IMR-90 (cell line): ENCODE results near the gene SPATA46. TPM values are rescaled to one million over a fixed set of nuclear protein-coding genes. Genes with fewer than 3 reads are reported as not detected.

ENCODE experiments used
- ATAC-seq: fragments of 200-7000 bp; cut with Tn5 transposase; 2 replicates; pipeline ENCODE4 v1.9.1; 2020; ENCODE audit warnings: low read depth, mild to moderate bottlenecking, moderate library complexity
- BruUV-seq: library from RNA; stranded (reverse); fragments of 400-500 nt; replicated peaks from 2 replicates; lab custom pipeline; 2021; lab: Mats Ljungman, UMichigan
- CTCF ChIA-PET: fragments of 300-600 bp; formaldehyde crosslinking; extraction: SDS; loops from one replicate; lab custom pipeline; 2021; ENCODE audit warnings: antibody characterized with exemption; lab: Yijun Ruan, JAX
- POLR2A ChIA-PET: fragments of 300-600 bp; sonication (Branson Sonifier 250); formaldehyde crosslinking; loops from one replicate; lab custom pipeline; 2022; ENCODE audit warnings: antibody characterized with exemption; ENCODE audit not compliant: unreplicated experiment; lab: Charles Lee
- DNase-seq: peaks from one replicate; pipeline ENCODE4 v3.0.0; 2013
- H2AFZ ChIP-seq: replicated peaks from 2 replicates; pipeline ENCODE3; 2013; ENCODE audit warnings: low read length, mild to moderate bottlenecking; ENCODE audit not compliant: poor library complexity
- H2AK5ac ChIP-seq: 2 replicates; pipeline ENCODE4 v1.6.1; 2013; ENCODE audit warnings: low read depth, low read length, inconsistent platforms
- H2AK9ac ChIP-seq: replicated peaks from 2 replicates; pipeline ENCODE3; 2013; ENCODE audit warnings: mild to moderate bottlenecking, low read depth, low read length, moderate library complexity; ENCODE audit not compliant: poor library complexity
- H2BK120ac ChIP-seq: 2 replicates; pipeline ENCODE4 v1.6.1; 2013; ENCODE audit warnings: low read depth, low read length, inconsistent platforms
- H2BK15ac ChIP-seq: 3 replicates; pipeline ENCODE4 v1.6.1; 2013; ENCODE audit warnings: low read depth, low read length, inconsistent platforms
- H2BK20ac ChIP-seq: 2 replicates; pipeline ENCODE4 v1.6.1; 2013; ENCODE audit warnings: low read depth, mild to moderate bottlenecking, inconsistent platforms, low read length, moderate library complexity
- H2BK5ac ChIP-seq: 2 replicates; pipeline ENCODE4 v1.6.1; 2013; ENCODE audit warnings: mild to moderate bottlenecking, low read depth, low read length, inconsistent platforms; ENCODE audit not compliant: poor library complexity, severe bottlenecking
- H3K14ac ChIP-seq: replicated peaks from 2 replicates; pipeline ENCODE4 v1.6.1; 2013; ENCODE audit warnings: low read depth, low read length, inconsistent platforms
- H3K18ac ChIP-seq: 2 replicates; pipeline ENCODE4 v1.6.1; 2013; ENCODE audit warnings: low read depth, low read length, control low read depth
- H3K23ac ChIP-seq: 2 replicates; pipeline ENCODE4 v1.6.1; 2013; ENCODE audit warnings: low read depth, low read length, inconsistent platforms
- H3K27ac ChIP-seq: 2 replicates; pipeline ENCODE4 v1.5.1; 2013; ENCODE audit warnings: mild to moderate bottlenecking, control low read depth, low read length; ENCODE audit not compliant: insufficient read depth
- H3K27me3 ChIP-seq: 2 replicates; pipeline ENCODE4 v1.6.1; 2013; ENCODE audit warnings: low read length; ENCODE audit not compliant: control insufficient read depth, insufficient read depth
- H3K36me3 ChIP-seq: 2 replicates; pipeline ENCODE4 v1.6.1; 2013; ENCODE audit warnings: low read length, mixed read lengths; ENCODE audit not compliant: control insufficient read depth, insufficient read depth
- H3K4ac ChIP-seq: 2 replicates; pipeline ENCODE4 v1.6.1; 2013; ENCODE audit warnings: low read depth, low read length, inconsistent platforms
- H3K4me1 ChIP-seq: 2 replicates; pipeline ENCODE4 v1.6.1; 2013; ENCODE audit warnings: low read length, mixed read lengths; ENCODE audit not compliant: control insufficient read depth, insufficient read depth
- H3K4me2 ChIP-seq: 2 replicates; pipeline ENCODE4 v1.6.1; 2013; ENCODE audit warnings: low read depth, mild to moderate bottlenecking, control low read depth, low read length, moderate library complexity
- H3K4me3 ChIP-seq: 2 replicates; pipeline ENCODE4 v1.5.1; 2013; ENCODE audit warnings: low read depth, mild to moderate bottlenecking, control low read depth, low read length, moderate library complexity; ENCODE audit not compliant: insufficient read depth
- H3K56ac ChIP-seq: 2 replicates; pipeline ENCODE4 v1.6.1; 2013; ENCODE audit warnings: low read length, inconsistent platforms; ENCODE audit not compliant: insufficient read depth; ENCODE audit errors: extremely low read depth
- H3K79me1 ChIP-seq, 2 experiments: 2 replicates each; pipeline ENCODE4 v1.6.1; 2013; ENCODE audit warnings: low read length in 2 of 2, inconsistent platforms in 1 of 2, low read depth in 1 of 2
- H3K9ac ChIP-seq: 2 replicates; pipeline ENCODE4 v1.6.1; 2013; ENCODE audit warnings: low read depth, low read length, control low read depth
- H3K9me1 ChIP-seq: 2 replicates; pipeline ENCODE4 v1.6.1; 2013; ENCODE audit warnings: low read length, inconsistent platforms; ENCODE audit not compliant: insufficient read depth
- H3K9me3 ChIP-seq: 2 replicates; pipeline ENCODE4 v1.6.1; 2013; ENCODE audit warnings: low read length; ENCODE audit not compliant: control insufficient read depth, insufficient read depth
- H4K20me1 ChIP-seq: 2 replicates; pipeline ENCODE4 v1.6.1; 2013; ENCODE audit warnings: low read length, inconsistent platforms; ENCODE audit not compliant: insufficient read depth
- H4K5ac ChIP-seq: 2 replicates; pipeline ENCODE4 v1.6.1; 2013; ENCODE audit warnings: mild to moderate bottlenecking, low read depth, low read length, control low read depth
- H4K8ac ChIP-seq, 2 experiments: 2 replicates each; pipeline ENCODE4 v1.6.1; 2013; ENCODE audit warnings: low read depth in 2 of 2, low read length in 2 of 2, control low read depth in 1 of 2, inconsistent platforms in 1 of 2
- H4K91ac ChIP-seq: 2 replicates; pipeline ENCODE4 v1.6.1; 2013; ENCODE audit warnings: low read depth, low read length, inconsistent platforms; ENCODE audit not compliant: insufficient read depth
- BHLHE40 ChIP-seq: fragments of 150-350 bp; IDR thresholded peaks from 2 replicates; pipeline ENCODE4 v1.6.1; 2016; ENCODE audit warnings: mild to moderate bottlenecking, low read depth, low read length
- CEBPB ChIP-seq: IDR thresholded peaks from 2 replicates; pipeline ENCODE4 v1.6.1; 2012; ENCODE audit warnings: low read depth, low read length, improper control_type of control experiment
- MAZ ChIP-seq: IDR thresholded peaks from 2 replicates; pipeline ENCODE4 v1.6.1; 2012; ENCODE audit warnings: low read depth, mild to moderate bottlenecking, low read length, improper control_type of control experiment, moderate library complexity, borderline replicate concordance
- RFX5 ChIP-seq: IDR thresholded peaks from 2 replicates; pipeline ENCODE4 v1.8.0; 2012; ENCODE audit warnings: low read depth, mild to moderate bottlenecking, low read length, moderate library complexity
- dilution Hi-C: fragments of 300-500 bp; cut with HindIII; formaldehyde crosslinking; loops from one replicate; pipeline ENCODE4 v1.14.3; 2018; ENCODE audit warnings: low sequenced_read_pairs; ENCODE audit not compliant: unreplicated experiment
- in situ Hi-C: fragments of 300-500 bp; cut with MboI; formaldehyde crosslinking; loops from 3 replicates; pipeline ENCODE4 v1.14.3; 2019; ENCODE audit warnings: low sequenced_read_pairs, inconsistent platforms, mixed read lengths
- intact Hi-C: fragments of 100-400 bp; cut with micrococcal nuclease; formaldehyde crosslinking; loops from 2 replicates; pipeline ENCODE4 v1.10.0; 2022
- polyA plus RNA-seq, 3 experiments: library from polyadenylated mRNA; depleted of rRNA; stranded (reverse); fragments of >200 nt; gene quantifications; 2 replicates each; pipeline ENCODE4 v1.2.3, GENCODE V29; 2012; ENCODE audit warnings: low replicate concordance in 1 of 3
- total RNA-seq: library from RNA; depleted of rRNA; stranded (reverse); fragments of >200 nt; gene quantifications from 2 replicates; pipeline ENCODE4 v1.2.3, GENCODE V29; 2012
- TF ChIP-seq, protein P1 (sequence below): fragments of 150-350 bp; IDR thresholded peaks from 2 replicates; pipeline ENCODE4 v1.6.1; 2016; ENCODE audit warnings: low read depth, mild to moderate bottlenecking, low read length, moderate library complexity, borderline replicate concordance

The SPATA46 gene
- total and polyA plus RNA-seq, 2 of the 4 experiments (the other 2 are of a cell fraction), result not detected

DNA sequence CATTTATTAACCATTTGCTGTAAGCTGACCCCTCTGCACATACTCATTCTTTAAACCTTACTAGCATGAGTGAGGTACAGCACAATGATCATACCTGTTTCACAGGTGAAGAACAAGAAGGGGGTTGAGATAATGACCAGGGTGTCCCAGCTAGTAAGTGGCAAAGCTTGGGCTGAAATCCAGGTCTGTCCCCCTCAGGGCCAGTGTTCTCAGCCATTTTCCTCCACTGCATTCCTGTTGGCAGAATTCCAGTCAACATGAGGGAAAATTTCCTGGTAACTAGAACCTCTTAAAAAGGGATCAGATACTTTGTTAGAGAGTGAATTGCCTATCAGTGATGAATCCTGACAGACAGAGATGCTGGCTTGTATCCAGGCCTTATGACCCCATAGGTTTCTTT is 48.1 kb downstream of the SPATA46 start:
- Histone ChIP-seq H3K27me3 (peaks cover 11% of the 10 kb centered on the region), H3K14ac (no peak overlapping the region), H3K9me1 (no peaks in the 10 kb centered on the region), H3K4me2 (no peak overlapping the region), H3K79me1 (no peaks in the 10 kb centered on the region), H3K27ac (no peak overlapping the region), H3K56ac (no peak overlapping the region), H2AFZ (no peak overlapping the region), H3K36me3 (no peaks in the 10 kb centered on the region), H2BK20ac (no peak overlapping the region), H2AK5ac (no peak overlapping the region), H2BK15ac (no peak overlapping the region), H4K20me1 (no peaks in the 10 kb centered on the region), H3K4me1 (no peaks in the 10 kb centered on the region), H3K18ac (no peak overlapping the region), H4K8ac (no peak overlapping the region), H2BK5ac (no peak overlapping the region), H3K9ac (no peak overlapping the region), H3K4ac (no peak overlapping the region), H2BK120ac (no peak overlapping the region), H4K5ac (no peak overlapping the region), H4K91ac (no peak overlapping the region), H3K23ac (no peak overlapping the region), H3K9me3 (no peaks in the 10 kb centered on the region), H3K4me3 (no peak overlapping the region), H2AK9ac (no peak overlapping the region)
- ChIA-PET POLR2A (no interaction called here), CTCF (no interaction called here)
- no peak for ATAC-seq
- dilution Hi-C loops (no loop called here), intact Hi-C loops (no loop called here), in situ Hi-C loops (no loop called here)
- DNase-seq, result no peak
- TF ChIP-seq CEBPB, result no peak
- TF ChIP-seq RFX5, result no peak
- no peak for TF ChIP-seq BHLHE40
- TF ChIP-seq MAZ, result no peak
- TF ChIP-seq, protein P1, sequence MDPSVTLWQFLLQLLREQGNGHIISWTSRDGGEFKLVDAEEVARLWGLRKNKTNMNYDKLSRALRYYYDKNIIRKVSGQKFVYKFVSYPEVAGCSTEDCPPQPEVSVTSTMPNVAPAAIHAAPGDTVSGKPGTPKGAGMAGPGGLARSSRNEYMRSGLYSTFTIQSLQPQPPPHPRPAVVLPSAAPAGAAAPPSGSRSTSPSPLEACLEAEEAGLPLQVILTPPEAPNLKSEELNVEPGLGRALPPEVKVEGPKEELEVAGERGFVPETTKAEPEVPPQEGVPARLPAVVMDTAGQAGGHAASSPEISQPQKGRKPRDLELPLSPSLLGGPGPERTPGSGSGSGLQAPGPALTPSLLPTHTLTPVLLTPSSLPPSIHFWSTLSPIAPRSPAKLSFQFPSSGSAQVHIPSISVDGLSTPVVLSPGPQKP, result no peak
- BruUV-seq, result no TSS peak
